HL-60 (cell line): ENCODE results near the gene FOCAD.

Experiments
- GABPA ChIP-seq: IDR thresholded peaks from 2 replicates; pipeline ENCODE4 v1.6.1; 2012; ENCODE audit warnings: low read depth
- POLR2AphosphoS5 ChIP-seq: IDR thresholded peaks from 2 replicates; pipeline ENCODE4 v1.6.1; 2012; ENCODE audit warnings: low read depth
- TF ChIP-seq, protein P1 (sequence below): IDR thresholded peaks from one replicate; pipeline ENCODE4 v1.5.1; 2011; ENCODE audit warnings: low read length, control low read depth, inconsistent platforms; ENCODE audit not compliant: insufficient read depth
- TF ChIP-seq, protein P2 (sequence below): IDR thresholded peaks from 2 replicates; pipeline ENCODE4 v1.6.1; 2012; ENCODE audit warnings: low read depth; ENCODE audit not compliant: insufficient replicate concordance

DNA sequence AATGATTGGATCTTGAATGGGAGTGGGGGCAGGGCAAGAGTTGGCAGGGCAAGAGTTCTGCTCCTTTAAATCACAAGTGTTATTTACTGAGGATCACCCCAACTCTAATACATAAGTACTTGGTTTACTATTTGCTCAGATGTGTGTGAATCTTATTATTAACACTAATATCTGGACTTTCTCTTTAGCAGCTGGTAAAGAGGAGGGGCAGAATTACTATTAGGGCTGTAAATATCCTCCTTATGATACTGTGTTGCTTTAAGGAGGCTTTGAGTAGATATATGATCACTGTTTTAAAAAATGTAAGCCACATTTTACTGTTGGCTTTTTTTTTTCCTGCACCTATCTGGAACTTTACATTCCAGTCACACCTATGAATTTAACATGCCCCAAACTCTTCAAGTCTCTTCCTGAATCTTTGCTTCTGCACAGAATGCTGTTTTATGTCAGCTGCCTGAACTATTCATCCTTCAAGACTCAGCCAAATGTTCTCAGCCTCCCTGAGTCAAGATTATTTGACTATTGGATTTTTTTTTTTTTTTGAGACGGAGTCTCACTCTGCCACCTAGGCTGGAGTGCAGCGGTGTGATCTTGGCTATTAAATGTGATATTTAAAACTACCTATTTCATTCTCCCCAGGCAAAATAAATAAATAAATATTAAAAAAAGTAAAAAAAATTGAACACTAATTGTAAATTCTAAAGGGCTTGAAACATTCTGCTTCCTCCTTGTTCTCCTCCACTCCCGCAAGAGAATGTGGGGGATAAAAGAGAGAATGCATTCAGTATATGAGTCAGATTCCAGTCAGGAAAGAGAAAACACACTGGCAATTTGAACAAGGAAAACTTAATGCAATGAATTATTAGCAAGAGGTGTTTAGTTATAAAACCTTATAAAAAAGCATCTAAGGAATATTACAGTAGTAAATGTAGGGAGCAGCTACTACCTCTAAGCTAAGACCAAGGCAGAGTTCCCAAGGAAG is 99.3 kb downstream of the FOCAD start:
- TF ChIP-seq, protein P1, sequence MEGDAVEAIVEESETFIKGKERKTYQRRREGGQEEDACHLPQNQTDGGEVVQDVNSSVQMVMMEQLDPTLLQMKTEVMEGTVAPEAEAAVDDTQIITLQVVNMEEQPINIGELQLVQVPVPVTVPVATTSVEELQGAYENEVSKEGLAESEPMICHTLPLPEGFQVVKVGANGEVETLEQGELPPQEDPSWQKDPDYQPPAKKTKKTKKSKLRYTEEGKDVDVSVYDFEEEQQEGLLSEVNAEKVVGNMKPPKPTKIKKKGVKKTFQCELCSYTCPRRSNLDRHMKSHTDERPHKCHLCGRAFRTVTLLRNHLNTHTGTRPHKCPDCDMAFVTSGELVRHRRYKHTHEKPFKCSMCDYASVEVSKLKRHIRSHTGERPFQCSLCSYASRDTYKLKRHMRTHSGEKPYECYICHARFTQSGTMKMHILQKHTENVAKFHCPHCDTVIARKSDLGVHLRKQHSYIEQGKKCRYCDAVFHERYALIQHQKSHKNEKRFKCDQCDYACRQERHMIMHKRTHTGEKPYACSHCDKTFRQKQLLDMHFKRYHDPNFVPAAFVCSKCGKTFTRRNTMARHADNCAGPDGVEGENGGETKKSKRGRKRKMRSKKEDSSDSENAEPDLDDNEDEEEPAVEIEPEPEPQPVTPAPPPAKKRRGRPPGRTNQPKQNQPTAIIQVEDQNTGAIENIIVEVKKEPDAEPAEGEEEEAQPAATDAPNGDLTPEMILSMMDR, result no peak
- TF ChIP-seq GABPA (no peak), POLR2AphosphoS5 (no peak)
- TF ChIP-seq, protein P2, sequence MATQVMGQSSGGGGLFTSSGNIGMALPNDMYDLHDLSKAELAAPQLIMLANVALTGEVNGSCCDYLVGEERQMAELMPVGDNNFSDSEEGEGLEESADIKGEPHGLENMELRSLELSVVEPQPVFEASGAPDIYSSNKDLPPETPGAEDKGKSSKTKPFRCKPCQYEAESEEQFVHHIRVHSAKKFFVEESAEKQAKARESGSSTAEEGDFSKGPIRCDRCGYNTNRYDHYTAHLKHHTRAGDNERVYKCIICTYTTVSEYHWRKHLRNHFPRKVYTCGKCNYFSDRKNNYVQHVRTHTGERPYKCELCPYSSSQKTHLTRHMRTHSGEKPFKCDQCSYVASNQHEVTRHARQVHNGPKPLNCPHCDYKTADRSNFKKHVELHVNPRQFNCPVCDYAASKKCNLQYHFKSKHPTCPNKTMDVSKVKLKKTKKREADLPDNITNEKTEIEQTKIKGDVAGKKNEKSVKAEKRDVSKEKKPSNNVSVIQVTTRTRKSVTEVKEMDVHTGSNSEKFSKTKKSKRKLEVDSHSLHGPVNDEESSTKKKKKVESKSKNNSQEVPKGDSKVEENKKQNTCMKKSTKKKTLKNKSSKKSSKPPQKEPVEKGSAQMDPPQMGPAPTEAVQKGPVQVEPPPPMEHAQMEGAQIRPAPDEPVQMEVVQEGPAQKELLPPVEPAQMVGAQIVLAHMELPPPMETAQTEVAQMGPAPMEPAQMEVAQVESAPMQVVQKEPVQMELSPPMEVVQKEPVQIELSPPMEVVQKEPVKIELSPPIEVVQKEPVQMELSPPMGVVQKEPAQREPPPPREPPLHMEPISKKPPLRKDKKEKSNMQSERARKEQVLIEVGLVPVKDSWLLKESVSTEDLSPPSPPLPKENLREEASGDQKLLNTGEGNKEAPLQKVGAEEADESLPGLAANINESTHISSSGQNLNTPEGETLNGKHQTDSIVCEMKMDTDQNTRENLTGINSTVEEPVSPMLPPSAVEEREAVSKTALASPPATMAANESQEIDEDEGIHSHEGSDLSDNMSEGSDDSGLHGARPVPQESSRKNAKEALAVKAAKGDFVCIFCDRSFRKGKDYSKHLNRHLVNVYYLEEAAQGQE, result no peak
